Measurements from ENCODE around the gene GATC. TPM values are rescaled to one million over a fixed set of nuclear protein-coding genes. Genes with fewer than 3 reads are reported as not detected.
A peak's percentile ranks its signal among the peaks of the same experiment; 100 is the strongest.

GATC gene
- total RNA-seq, 3 donors from 2014 or later (not counting 1 experiment from before 2014, with no cell fraction given): 16.5 to 22.8 (median 20.5) TPM

GRCh38 chr12:120495186-120495730, 49.0 kb downstream of the GATC start:
- H3K27ac Mint-ChIP-seq: peak overlapping the region; percentile 90
- peak overlapping the region; percentile 95 for H3K4me3 Mint-ChIP-seq
- peaks cover 11% of the 10 kb centered on the region for H3K4me1 ChIP-seq (ENCODE audit: control insufficient read depth, insufficient read depth, low read length)
- no peaks in the 10 kb centered on the region for H3K36me3 Mint-ChIP-seq
- peaks cover 44 to 46% of the 10 kb centered on the region in 2 donors for H3K4me1 Mint-ChIP-seq
- WGBS (ENCODE audit: insufficient coverage): 43% methylated on average over 16 of the region's 17 CpGs
- intact Hi-C loops (cut with micrococcal nuclease): loop anchor here (5.0 kb wide), 1 partner anchor 43 kb away; no protein-coding TSS in a partner anchor
- H3K9me3 Mint-ChIP-seq: no peaks in the 10 kb centered on the region
- H3K27me3 Mint-ChIP-seq (ENCODE audit: low read depth in 2 of 2): no peaks in the 10 kb centered on the region
- ATAC-seq (peak in 2 of 3 donors; percentile 1 to 5), DNase-seq (no peak)
- H3K9me3 ChIP-seq (ENCODE audit: control insufficient read depth, insufficient read depth, low read length): no peaks in the 10 kb centered on the region
- H3K36me3 ChIP-seq (ENCODE audit: control insufficient read depth, insufficient read depth, low read length): peaks cover 3% of the 10 kb centered on the region
- TF ChIP-seq CTCF (IDR thresholded peaks at IDR 0.05): no peak
- H3K4me3 ChIP-seq (ENCODE audit: low read length): peak overlapping the region; percentile 72
- no peaks in the 10 kb centered on the region for H3K27me3 ChIP-seq (ENCODE audit: control insufficient read depth, insufficient read depth, low read length)
- peak overlapping the region; percentile 70 for H3K27ac ChIP-seq (ENCODE audit: low read length)

- H3K27ac Mint-ChIP-seq: peak within 1 kb of the TSS; percentile 90
- H3K4me1 ChIP-seq (ENCODE audit: control insufficient read depth, insufficient read depth, low read length): peaks cover 11% of the 10 kb centered on the region
- H3K4me3 ChIP-seq (ENCODE audit: low read length): peak within 1 kb of the TSS; percentile 72
- no peak for TF ChIP-seq CTCF (IDR thresholded peaks at IDR 0.05)
- peaks cover 44 to 46% of the 10 kb centered on the region in 2 donors for H3K4me1 Mint-ChIP-seq
- WGBS (ENCODE audit: insufficient coverage): 0% methylated on average over 49 of the region's 53 CpGs
- no peaks in the 10 kb centered on the region for H3K9me3 Mint-ChIP-seq
- no peaks in the 10 kb centered on the region for H3K36me3 Mint-ChIP-seq
- peaks cover 3% of the 10 kb centered on the region for H3K36me3 ChIP-seq (ENCODE audit: control insufficient read depth, insufficient read depth, low read length)
- intact Hi-C loops (cut with micrococcal nuclease): loop anchor here (1.0 to 5.0 kb wide), 4 partner anchors 27 to 140 kb away; partner anchors contain the start of gene SRSF9
- H3K4me3 Mint-ChIP-seq: peak within 1 kb of the TSS; percentile 95
- H3K27me3 Mint-ChIP-seq (ENCODE audit: low read depth in 2 of 2): no peaks in the 10 kb centered on the region
- H3K27me3 ChIP-seq (ENCODE audit: control insufficient read depth, insufficient read depth, low read length): no peaks in the 10 kb centered on the region
- no peaks in the 10 kb centered on the region for H3K9me3 ChIP-seq (ENCODE audit: control insufficient read depth, insufficient read depth, low read length)
- ATAC-seq (peak; percentile 95 to 99 (median 96)), DNase-seq (peak; percentile 97 to 98)
- peak within 1 kb of the TSS; percentile 70 for H3K27ac ChIP-seq (ENCODE audit: low read length)
These were observed 49.6 kb downstream of the GATC start, which contains the start of gene DYNLL1 for GRCh38 chr12:120495731-120496412. Gene DYNLL1 (plus strand): TSS chr12:120496113. CDS start chr12:120496422, 309 bp downstream.

GRCh38 chr12:120496413-120497340, 50.4 kb downstream of the GATC start:
- Histone ChIP-seq H3K36me3 (ENCODE audit: control insufficient read depth, insufficient read depth, low read length) (peaks cover 3% of the 10 kb centered on the region), H3K4me3 (ENCODE audit: low read length) (peak overlapping the region; percentile 72), H3K4me1 (ENCODE audit: control insufficient read depth, insufficient read depth, low read length) (peaks cover 11% of the 10 kb centered on the region), H3K27me3 (ENCODE audit: control insufficient read depth, insufficient read depth, low read length) (no peaks in the 10 kb centered on the region), H3K9me3 (ENCODE audit: control insufficient read depth, insufficient read depth, low read length) (no peaks in the 10 kb centered on the region), H3K27ac (ENCODE audit: low read length) (peak overlapping the region; percentile 44)
- WGBS (ENCODE audit: insufficient coverage): under 1% methylated on average over 46 of the region's 47 CpGs
- no peaks in the 10 kb centered on the region for H3K36me3 Mint-ChIP-seq
- H3K9me3 Mint-ChIP-seq: no peaks in the 10 kb centered on the region
- ATAC-seq: peak; percentile 27 to 45 (median 38)
- intact Hi-C loops (cut with micrococcal nuclease): loop anchor here (1.0 to 5.0 kb wide), 4 partner anchors 27 to 140 kb away; partner anchors contain the start of gene SRSF9
- peak overlapping the region; percentile 90 for H3K27ac Mint-ChIP-seq
- H3K4me3 Mint-ChIP-seq: peak overlapping the region; percentile 95
- no peaks in the 10 kb centered on the region for H3K27me3 Mint-ChIP-seq (ENCODE audit: low read depth in 2 of 2)
- H3K4me1 Mint-ChIP-seq: peaks cover 39 to 40% of the 10 kb centered on the region in 2 donors
- peak; percentile 51 to 81 for DNase-seq
- peak; percentile 40 for TF ChIP-seq CTCF (IDR thresholded peaks at IDR 0.05)
